K562 (cell line): Measurements from ENCODE around the gene PLEKHN1. TPM values are rescaled to one million over a fixed set of nuclear protein-coding genes. Genes with fewer than 3 reads are reported as not detected.
A peak's percentile ranks its signal among the peaks of the same experiment; 100 is the strongest.

ENCODE experiments used
- ATAC-seq: fragments of 200-7000 bp; cut with Tn5 transposase; 3 replicates; pipeline ENCODE4 v1.9.1; 2020; ENCODE audit warnings: moderate library complexity
- BruUV-seq: library from RNA; stranded (reverse); fragments of 400-500 nt; replicated peaks from 2 replicates; lab custom pipeline; 2021; lab: Mats Ljungman, UMichigan
- CTCF ChIA-PET: fragments of 300-600 bp; formaldehyde crosslinking; extraction: SDS; loops from one replicate; lab custom pipeline; 2021; ENCODE audit warnings: low intra/inter-chr PET ratio; lab: Yijun Ruan, JAX
- POLR2A ChIA-PET: fragments of 300-600, 350-650 bp; sonication (Branson Sonifier 250); formaldehyde crosslinking; extraction: SDS; loops from one replicate; lab custom pipeline; 2021; ENCODE audit warnings: antibody characterized with exemption, inconsistent platforms; lab: Yijun Ruan, JAX
- DNase-seq, 4 experiments: peaks; one replicate each; pipeline versions ENCODE4 v3.0.0 to v3.0.0-alpha.2; 2011 to 2018; ENCODE audit warnings: low spot score in 3 of 4, mixed read lengths in 3 of 4; ENCODE audit errors: extremely low read depth in 1 of 4
- FAIRE-seq: peaks from 2 replicates; lab custom pipeline; 2011; peaks lifted over from hg19 to GRCh38; lab: Jason Lieb, UNC
- H2AFZ ChIP-seq: 2 replicates; pipeline ENCODE4 v1.6.0; 2011; ENCODE audit warnings: low read depth, low read length, control low read depth, inconsistent platforms
- H3K27ac ChIP-seq: fragments of 200-600 bp; 3 replicates; pipeline ENCODE4 v1.8.0; 2011; ENCODE audit warnings: low read depth, mild to moderate bottlenecking, control low read depth, inconsistent platforms, low read length, moderate library complexity, mixed read lengths; ENCODE audit errors: extremely low read depth
- H3K27me3 ChIP-seq, 2 experiments: fragments of 300-600 bp in 1 of 2; 2 replicates in 1 of 2; 3 replicates in 1 of 2; pipeline versions ENCODE4 v1.6.0 to v1.8.0; 2011; ENCODE audit warnings: inconsistent platforms in 2 of 2, low read length in 2 of 2, mild to moderate bottlenecking in 1 of 2, mixed read lengths in 1 of 2, moderate library complexity in 1 of 2; ENCODE audit not compliant: control insufficient read depth in 2 of 2, insufficient read depth in 2 of 2
- H3K36me3 ChIP-seq: fragments of 300-600 bp; 3 replicates; pipeline ENCODE4 v1.8.0; 2011; ENCODE audit warnings: mild to moderate bottlenecking, low read length, inconsistent platforms; ENCODE audit not compliant: control insufficient read depth, insufficient read depth
- H3K4me1 ChIP-seq, 2 experiments: fragments of 200-600 bp in 1 of 2; replicated peaks in 1 of 2; 2 replicates in 1 of 2; 3 replicates in 1 of 2; pipeline versions ENCODE4 v1.5.1 to v1.8.0; 2011; ENCODE audit warnings: inconsistent platforms in 2 of 2, low read length in 2 of 2, mild to moderate bottlenecking in 1 of 2, mixed read lengths in 1 of 2, moderate library complexity in 1 of 2; ENCODE audit not compliant: control insufficient read depth in 2 of 2, insufficient read depth in 2 of 2
- H3K4me2 ChIP-seq: 2 replicates; pipeline ENCODE4 v1.6.1; 2011; ENCODE audit warnings: low read length, control low read depth, inconsistent platforms, mixed read lengths; ENCODE audit not compliant: insufficient read depth
- H3K4me3 ChIP-seq: fragments of 200-600 bp; sonication (generic), shearing (Covaris generic); 2 replicates; pipeline ENCODE4 v1.5.1; 2016; ENCODE audit warnings: control low read depth, inconsistent platforms
- H3K79me2 ChIP-seq: fragments of 200-600 bp; 3 replicates; pipeline ENCODE4 v1.8.0; 2011; ENCODE audit warnings: low read length, inconsistent platforms; ENCODE audit not compliant: control insufficient read depth, insufficient read depth
- H3K9ac ChIP-seq, 2 experiments: 2 replicates each; pipeline versions ENCODE4 v1.6.0 to v1.6.1; 2011; ENCODE audit warnings: low read depth in 2 of 2, low read length in 2 of 2, control low read depth in 1 of 2, inconsistent platforms in 1 of 2, mild to moderate bottlenecking in 1 of 2, mixed read lengths in 1 of 2; ENCODE audit not compliant: insufficient read depth in 1 of 2
- H3K9me1 ChIP-seq: one replicate; pipeline ENCODE4 v1.6.0; 2011; ENCODE audit warnings: inconsistent platforms, mild to moderate bottlenecking, low read length, moderate library complexity; ENCODE audit not compliant: control insufficient read depth, insufficient read depth
- H3K9me3 ChIP-seq: replicated peaks from 2 replicates; pipeline ENCODE4 v1.5.1; 2011; ENCODE audit warnings: low read depth, low read length, inconsistent platforms; ENCODE audit not compliant: control insufficient read depth, insufficient read depth
- H4K20me1 ChIP-seq: replicated peaks from 2 replicates; pipeline ENCODE4 v1.6.1; 2011; ENCODE audit warnings: low read length, inconsistent platforms, mixed read lengths; ENCODE audit not compliant: control insufficient read depth, insufficient read depth
- KLF6 ChIP-seq: fragments of 250-450 bp; sonication (Bioruptor Pico); IDR thresholded peaks from 2 replicates; pipeline ENCODE4 v1.4.0; 2020; ENCODE audit warnings: mild to moderate bottlenecking, moderate library complexity, borderline replicate concordance
- NFATC3 ChIP-seq: fragments of 450-650 bp; IDR thresholded peaks from 2 replicates; pipeline ENCODE4 v1.6.1; 2017; ENCODE audit warnings: mild to moderate bottlenecking
- PRPF4 ChIP-seq: fragments of 200-400 bp; formaldehyde crosslinking; IDR thresholded peaks from one replicate; pipeline ENCODE4 v1.6.1; 2017; ENCODE audit warnings: low read length, low read depth, mild to moderate bottlenecking; ENCODE audit not compliant: insufficient read depth, poor library complexity, severe bottlenecking
- RBM14 ChIP-seq: fragments of 200-400 bp; formaldehyde crosslinking; IDR thresholded peaks from 2 replicates; pipeline ENCODE4 v1.6.1; 2018; ENCODE audit warnings: low read depth, mild to moderate bottlenecking, low read length, moderate library complexity, borderline replicate concordance; ENCODE audit not compliant: insufficient read depth
- ZNF407 ChIP-seq: fragments of 450-650 bp; IDR thresholded peaks from 2 replicates; pipeline ENCODE4 v1.6.1; 2016; ENCODE audit warnings: low read depth
- WGBS: fragments of 100-300 bp; shearing (Covaris generic); methylation state at CpG from one replicate; pipeline ENCODE4 v1.1.6; 2016; ENCODE audit warnings: low coverage, mixed read lengths; ENCODE audit not compliant: insufficient coverage; ENCODE audit errors: missing lambda C conversion rate; 5-methylcytosine and 5-hydroxymethylcytosine counted together
- in situ Hi-C: fragments of 300-500 bp; cut with MboI; formaldehyde crosslinking; loops from 4 replicates; pipeline ENCODE4 v1.15.0; 2018; ENCODE audit warnings: inconsistent platforms, mixed read lengths
- intact Hi-C: fragments of 100-400 bp; cut with micrococcal nuclease; formaldehyde crosslinking; loops from 2 replicates; pipeline ENCODE4 v1.14.2; 2022
- polyA plus RNA-seq, 8 experiments: library from polyadenylated mRNA; depleted of rRNA in 4 of 8; stranded (reverse) in 5 of 8; unstranded in 3 of 8; fragments of >200 nt; fragmentation: Nextera tagmentation in 2 of 8; fragmentation: Illumina TruSeq in 1 of 8; extraction: Ambion mirVana in 2 of 8; extraction: Trizol in 1 of 8; gene quantifications; 2 replicates each; pipeline versions ENCODE4 v1.2.1 to v1.2.3, GENCODE V29; 2011 to 2014; ENCODE audit warnings: inconsistent platforms in 1 of 8, missing spikeins in 1 of 8
- total RNA-seq, 7 experiments: library from RNA; depleted of rRNA in 6 of 7; stranded (reverse); fragments of >200 nt in 6 of 7; fragmentation: Illumina TruSeq in 2 of 7; extraction: Trizol in 2 of 7; gene quantifications; 2 replicates each; pipeline versions ENCODE4 v1.2.1 to v1.2.3, GENCODE V29; 2011 to 2021; ENCODE audit warnings: low replicate concordance in 1 of 7

Gene PLEKHN1
- total and polyA plus RNA-seq, 9 of the 15 experiments (the other 6 are each of a cell fraction or from before 2014, with no cell fraction given), result 0.07 to 1.5 (median 0.13) TPM; not detected in 2

- POLR2A ChIA-PET, result interaction anchor here (0.5 to 0.6 kb wide), 2 partner anchors 81 to 421 kb away, joined by 3 read pairs; no protein-coding TSS in a partner anchor
- peaks cover 0 to 28% of the 10 kb centered on the region in 2 experiments; a peak in 2 of 5 replicates for H3K27me3 ChIP-seq
These were observed 4.1 kb downstream of the PLEKHN1 start for GRCh38 chr1:970242-970972.

More at GRCh38 chr1:970242-970972, 4.1 kb downstream of the PLEKHN1 start:
- H3K4me3 ChIP-seq, result no peak overlapping the region
- H3K36me3 ChIP-seq, result peaks cover 5% of the 10 kb centered on the region; the same call in 1 of the 3 replicates
- no peak overlapping the region for H3K4me2 ChIP-seq
- ATAC-seq (no peak), DNase-seq (no peak), FAIRE-seq (no peak)
- no TSS peak for BruUV-seq
- 0 out of 2 replicates have a peak, but pooled peaks have one; percentile 39 for TF ChIP-seq RBM14
- no peak for TF ChIP-seq NFATC3
- TF ChIP-seq KLF6 (CRISPR knock-in tag), result no peak
- TF ChIP-seq ZNF407, result no peak
- no peak for TF ChIP-seq PRPF4
- peaks cover 6% of the 10 kb centered on the region for H3K9me3 ChIP-seq
- intact Hi-C loops (no loop called here), in situ Hi-C loops (no loop called here)
- H2AFZ ChIP-seq, result no peak overlapping the region
- CTCF ChIA-PET, result no interaction called here
- peaks cover 14 to 76% of the 10 kb centered on the region in 2 experiments; a peak in 4 of 5 replicates for H3K4me1 ChIP-seq
- H3K79me2 ChIP-seq, result no peaks in the 10 kb centered on the region
- no peak overlapping the region for H3K27ac ChIP-seq
- 42% methylated on average over 29 of the region's 33 CpGs for WGBS
- no peaks in the 10 kb centered on the region for H3K9me1 ChIP-seq
- H4K20me1 ChIP-seq, result no peaks in the 10 kb centered on the region
- no peak overlapping the region for H3K9ac ChIP-seq
